A673 (cell line): ENCODE measurements around the gene PAK1. TPM values are rescaled to one million over a fixed set of nuclear protein-coding genes. Genes with fewer than 3 reads are reported as not detected.

Source experiments
- BruUV-seq: library from RNA; stranded (reverse); fragments of 400-500 nt; replicated peaks from 2 replicates; lab custom pipeline; 2021; lab: Mats Ljungman, UMichigan
- CTCF ChIA-PET: fragments of 300-600 bp; sonication (Branson Sonifier 250); formaldehyde crosslinking; loops from one replicate; lab custom pipeline; 2022; ENCODE audit warnings: antibody characterized with exemption; lab: Charles Lee
- POLR2A ChIA-PET: fragments of 300-600 bp; sonication (Branson Sonifier 250); formaldehyde crosslinking; loops from one replicate; lab custom pipeline; 2022; ENCODE audit warnings: antibody characterized with exemption; ENCODE audit not compliant: low non-redundant PET; lab: Charles Lee
- DNase-seq: peaks from one replicate; pipeline ENCODE4 v3.0.0-alpha.2; 2015; ENCODE audit warnings: low spot score
- H3K27ac ChIP-seq: fragments of 200-600 bp; sonication (generic); 2 replicates; pipeline ENCODE4 v1.5.1; 2016; ENCODE audit warnings: mixed run types, low read depth, mild to moderate bottlenecking, mixed read lengths, antibody characterized with exemption, low read length; ENCODE audit not compliant: poor library complexity, severe bottlenecking
- H3K27me3 ChIP-seq: fragments of 200-600 bp; sonication (generic); replicated peaks from 2 replicates; pipeline ENCODE4 v1.6.1; 2017; ENCODE audit warnings: mixed run types, low read depth, mild to moderate bottlenecking, mixed read lengths, antibody characterized with exemption, low read length; ENCODE audit not compliant: insufficient read depth, poor library complexity
- H3K36me3 ChIP-seq: fragments of 200-600 bp; sonication (generic); 2 replicates; pipeline ENCODE4 v1.6.1; 2016; ENCODE audit warnings: mixed run types, mild to moderate bottlenecking, mixed read lengths, antibody characterized with exemption, low read length; ENCODE audit not compliant: insufficient read depth, poor library complexity, severe bottlenecking
- H3K4me1 ChIP-seq: fragments of 200-600 bp; sonication (generic); 2 replicates; pipeline ENCODE4 v1.6.1; 2017; ENCODE audit warnings: mixed run types, mild to moderate bottlenecking, mixed read lengths, antibody characterized with exemption, low read length; ENCODE audit not compliant: insufficient read depth, poor library complexity, severe bottlenecking
- H3K4me3 ChIP-seq: fragments of 200-600 bp; sonication (generic); 2 replicates; pipeline ENCODE4 v1.5.1; 2016; ENCODE audit warnings: low read depth, mixed run types, mild to moderate bottlenecking, mixed read lengths, low read length; ENCODE audit not compliant: poor library complexity, severe bottlenecking
- H3K9me3 ChIP-seq: fragments of 200-600 bp; sonication (generic); 2 replicates; pipeline ENCODE4 v1.6.1; 2016; ENCODE audit warnings: mixed run types, low read depth, mild to moderate bottlenecking, mixed read lengths, antibody characterized with exemption, low read length; ENCODE audit not compliant: poor library complexity, severe bottlenecking
- CTCF ChIP-seq: fragments of 300-800, 200-600 bp; sonication (generic); conservative IDR thresholded peaks from 2 replicates; pipeline ENCODE4 v1.5.1; 2017; ENCODE audit warnings: low read depth, mild to moderate bottlenecking, antibody characterized with exemption, low read length, moderate library complexity, mixed read lengths
- EZH2 ChIP-seq: fragments of 200-600 bp; sonication (generic); IDR thresholded peaks from 2 replicates; pipeline ENCODE4 v1.6.1; 2017; ENCODE audit warnings: borderline replicate concordance, low read depth, mild to moderate bottlenecking, mixed read lengths, antibody characterized with exemption, low read length; ENCODE audit not compliant: poor library complexity, severe bottlenecking
- intact Hi-C: fragments of 100-400 bp; cut with micrococcal nuclease; formaldehyde crosslinking; loops from one replicate; pipeline ENCODE4 v1.10.0; 2022; ENCODE audit not compliant: unreplicated experiment
- total RNA-seq: library from RNA; stranded (reverse); gene quantifications from 2 replicates; pipeline ENCODE4 v1.2.3, GENCODE V29; 2021

Gene PAK1
- total RNA-seq, 1 experiment from 2014 or later: 44.2 TPM

DNA sequence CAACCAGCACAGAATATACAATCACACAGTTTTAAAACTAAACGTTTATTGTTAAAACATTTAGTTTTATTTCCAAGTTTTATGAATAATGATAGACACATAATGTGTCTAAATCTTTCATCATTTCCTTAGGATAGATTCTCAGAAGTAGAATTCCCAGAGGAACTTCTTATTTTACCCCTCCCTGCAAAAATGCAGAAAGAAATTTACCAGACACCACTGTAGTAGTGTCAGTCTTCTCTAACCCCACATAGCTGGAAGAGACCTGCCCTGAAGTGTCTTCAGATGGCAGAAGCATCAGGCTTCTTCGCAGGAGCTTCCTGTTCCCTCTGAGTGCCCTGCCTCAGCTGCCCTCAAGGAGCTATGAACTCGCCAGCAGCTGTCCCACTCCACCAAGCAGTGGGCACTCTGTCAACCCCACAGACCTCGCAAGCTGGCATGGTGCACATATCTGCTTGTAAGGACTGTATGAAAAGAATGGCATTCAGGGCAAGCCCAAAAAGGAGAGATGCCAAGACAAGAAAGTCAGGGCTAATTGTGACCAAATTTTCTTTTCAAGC, 28.5 kb upstream of the PAK1 start:
- Histone ChIP-seq H3K4me1 (no peaks in the 10 kb centered on the region), H3K9me3 (no peaks in the 10 kb centered on the region), H3K36me3 (no peaks in the 10 kb centered on the region), H3K27ac (no peak overlapping the region), H3K4me3 (no peak overlapping the region), H3K27me3 (no peaks in the 10 kb centered on the region)
- intact Hi-C loops: no loop called here
- ChIA-PET POLR2A (no interaction called here), CTCF (no interaction called here)
- BruUV-seq: no TSS peak
- no peak for DNase-seq
- no peak for TF ChIP-seq EZH2
- TF ChIP-seq CTCF: no peak

DNA sequence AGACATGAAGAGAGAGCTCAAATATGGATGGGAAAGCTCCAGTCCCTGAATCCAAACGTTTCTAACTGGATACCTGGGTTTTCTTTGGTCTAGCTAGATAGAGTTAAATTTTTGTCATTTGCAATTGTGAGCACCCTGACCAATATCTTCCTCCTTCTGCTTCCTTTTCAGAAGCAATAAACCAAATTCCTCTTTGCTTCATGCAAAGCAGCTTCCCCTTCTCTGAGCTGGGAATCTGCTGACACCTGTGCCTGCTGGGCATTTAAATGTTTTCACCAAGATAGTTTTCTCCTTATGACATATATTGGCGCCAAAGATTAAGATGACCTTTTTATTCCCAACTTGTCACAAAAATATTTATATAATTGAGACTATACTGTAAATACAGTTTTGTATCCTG, 27.9 kb upstream of the PAK1 start:
- Histone ChIP-seq H3K4me3 (no peak overlapping the region), H3K27ac (no peak overlapping the region), H3K4me1 (no peaks in the 10 kb centered on the region), H3K9me3 (no peaks in the 10 kb centered on the region), H3K36me3 (no peaks in the 10 kb centered on the region), H3K27me3 (no peaks in the 10 kb centered on the region)
- intact Hi-C loops: no loop called here
- no peak for TF ChIP-seq EZH2
- TF ChIP-seq CTCF: no peak
- ChIA-PET POLR2A (no interaction called here), CTCF (no interaction called here)
- DNase-seq: no peak
- no TSS peak for BruUV-seq

- H3K27ac ChIP-seq: no peak overlapping the region
These were observed 23.5 kb upstream of the PAK1 start for GRCh38 chr11:77497368-77497767.

More at GRCh38 chr11:77497368-77497767, 23.5 kb upstream of the PAK1 start:
- Histone ChIP-seq H3K27me3 (no peaks in the 10 kb centered on the region), H3K4me3 (no peak overlapping the region), H3K4me1 (no peaks in the 10 kb centered on the region), H3K36me3 (no peaks in the 10 kb centered on the region), H3K9me3 (no peaks in the 10 kb centered on the region)
- no peak for DNase-seq
- TF ChIP-seq EZH2: no peak
- TF ChIP-seq CTCF: no peak
- CTCF ChIA-PET: no interaction called here
- intact Hi-C loops: no loop called here
- BruUV-seq: no TSS peak
- POLR2A ChIA-PET: no interaction called here
